GM21825 (cell line): Measurements from ENCODE around the gene WDR1.

Source experiments
- ATAC-seq: cut with Tn5 transposase; IDR thresholded peaks from one replicate; pipeline ENCODE4 v1.9.1; 2021; ENCODE audit warnings: mild to moderate bottlenecking, moderate library complexity; ENCODE audit not compliant: unreplicated experiment

WDR1 gene

DNA sequence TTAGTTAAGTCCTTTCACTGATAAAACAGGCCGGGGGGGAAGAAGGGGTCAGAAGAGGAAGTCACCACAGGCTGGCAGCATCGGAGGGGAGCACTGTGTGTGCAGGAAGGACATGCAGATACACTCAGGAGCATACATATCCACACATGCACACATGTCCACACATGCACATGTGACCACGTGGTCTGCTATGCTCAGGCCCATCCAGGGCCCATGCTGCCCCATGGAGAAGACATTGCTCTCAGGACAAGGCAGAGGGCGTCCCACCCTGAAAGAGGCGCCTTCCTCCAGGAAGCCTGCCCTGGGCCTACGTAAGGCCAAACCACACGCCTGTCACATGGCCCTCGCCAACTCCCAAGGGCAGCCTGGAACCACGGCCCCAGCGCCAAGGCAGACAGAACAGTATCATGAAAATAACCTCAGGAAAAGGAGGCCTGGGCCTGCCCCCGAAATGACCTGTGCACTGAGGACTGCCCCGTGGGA, 15.8 kb downstream of the WDR1 start:
- ATAC-seq, result no peak

DNA sequence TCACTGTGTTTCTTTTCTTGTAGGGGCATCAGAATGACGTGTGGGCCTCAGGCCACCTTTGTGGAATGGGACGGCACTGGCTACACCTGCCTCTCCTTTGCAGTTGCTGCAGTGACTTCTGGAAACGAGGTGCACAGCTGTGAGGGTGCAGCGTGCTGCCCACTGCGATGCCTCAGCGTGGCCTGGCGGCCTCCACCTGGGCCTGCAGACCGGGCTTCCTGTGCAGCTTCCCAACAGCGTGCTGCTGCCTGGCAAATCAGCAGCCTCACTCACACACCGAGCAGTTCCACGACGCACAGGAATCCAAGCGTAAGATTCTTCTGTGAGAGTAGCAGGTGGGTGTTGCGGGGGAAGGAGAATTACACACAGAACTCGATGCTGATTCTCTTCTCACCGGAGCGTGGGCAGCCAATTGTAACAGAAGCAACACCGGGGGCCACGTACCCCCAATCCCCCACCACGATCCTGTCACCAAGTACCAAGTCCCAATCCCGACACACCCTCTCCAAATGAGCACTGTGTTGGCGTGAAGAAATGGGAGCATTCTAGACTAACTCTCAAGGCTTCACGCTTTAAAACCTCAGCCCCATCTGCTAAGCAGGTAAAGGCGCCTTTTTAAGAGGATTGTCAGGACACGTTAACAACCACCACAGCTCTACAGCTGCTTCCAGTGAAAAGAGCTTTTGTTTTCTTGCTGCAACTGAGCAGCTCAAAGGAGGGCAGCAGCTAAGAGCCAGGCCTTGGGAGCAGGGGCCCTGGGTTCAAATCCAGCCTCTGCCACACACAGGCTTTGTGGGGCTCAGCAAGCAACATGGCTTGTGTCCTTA, 16.9 kb downstream of the WDR1 start:
- ATAC-seq, result no peak

DNA sequence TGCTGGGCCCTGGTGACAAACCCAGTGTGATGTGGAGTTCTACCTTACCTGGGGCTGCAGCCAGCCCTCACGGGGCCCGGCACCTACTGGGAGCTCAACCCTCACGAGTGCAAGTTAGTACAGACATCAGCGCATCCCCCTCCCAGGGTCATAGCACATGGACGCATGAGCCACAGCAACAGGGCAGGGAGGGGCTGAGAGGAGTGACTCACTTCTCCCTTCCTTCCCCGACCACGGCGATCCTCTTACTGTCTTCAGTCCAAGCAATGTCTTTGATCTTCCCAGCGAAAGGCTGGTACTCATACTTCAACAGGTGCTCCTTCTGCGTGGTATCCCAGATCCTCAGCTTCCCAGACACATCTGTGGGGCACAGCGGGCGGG, 17.8 kb downstream of the WDR1 start:
- no peak for ATAC-seq

GRCh38 chr4:10097906-10098779, 18.5 kb downstream of the WDR1 start:
- ATAC-seq, result no peak

- no peak for ATAC-seq
Observed at GRCh38 chr4:10096978-10097335, 19.6 kb downstream of the WDR1 start.

DNA sequence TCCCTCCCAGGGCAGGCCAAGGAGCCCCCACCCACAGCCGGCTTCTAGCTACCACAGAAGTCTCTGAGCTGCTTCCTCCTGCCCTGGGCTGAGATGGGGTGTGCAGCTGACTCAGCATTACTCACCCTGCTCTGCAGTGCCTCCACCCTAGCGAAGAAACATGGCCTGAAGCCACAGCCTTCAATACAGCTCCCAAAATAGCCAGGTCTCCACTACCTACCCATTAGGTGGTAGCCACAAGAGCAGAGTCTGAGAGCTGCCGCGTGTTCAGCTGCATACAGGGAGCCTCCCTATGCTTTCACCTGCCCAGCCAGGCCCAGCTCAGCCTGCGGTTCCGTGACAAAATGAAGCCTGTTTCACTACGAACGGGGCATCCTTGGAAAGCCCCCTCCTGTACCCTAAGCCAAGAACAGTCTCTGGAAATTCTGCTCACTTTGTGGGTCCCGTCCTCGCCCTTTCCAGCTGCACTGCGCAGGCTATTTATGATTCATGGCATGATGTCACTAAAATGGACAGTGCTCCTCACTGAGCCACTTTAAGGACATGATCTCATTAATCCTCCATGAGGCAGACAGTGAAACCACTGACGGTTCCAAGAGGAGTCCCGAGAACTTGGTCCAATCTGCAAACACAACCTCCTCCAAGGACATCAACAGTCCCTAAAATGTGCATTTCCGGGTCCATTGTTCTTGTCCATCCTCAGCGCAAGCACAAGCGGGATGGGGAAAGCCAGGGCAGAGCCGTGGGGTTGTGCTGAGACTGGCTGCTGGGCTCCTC, 20.2 kb downstream of the WDR1 start:
- peak; percentile 73 for ATAC-seq

DNA sequence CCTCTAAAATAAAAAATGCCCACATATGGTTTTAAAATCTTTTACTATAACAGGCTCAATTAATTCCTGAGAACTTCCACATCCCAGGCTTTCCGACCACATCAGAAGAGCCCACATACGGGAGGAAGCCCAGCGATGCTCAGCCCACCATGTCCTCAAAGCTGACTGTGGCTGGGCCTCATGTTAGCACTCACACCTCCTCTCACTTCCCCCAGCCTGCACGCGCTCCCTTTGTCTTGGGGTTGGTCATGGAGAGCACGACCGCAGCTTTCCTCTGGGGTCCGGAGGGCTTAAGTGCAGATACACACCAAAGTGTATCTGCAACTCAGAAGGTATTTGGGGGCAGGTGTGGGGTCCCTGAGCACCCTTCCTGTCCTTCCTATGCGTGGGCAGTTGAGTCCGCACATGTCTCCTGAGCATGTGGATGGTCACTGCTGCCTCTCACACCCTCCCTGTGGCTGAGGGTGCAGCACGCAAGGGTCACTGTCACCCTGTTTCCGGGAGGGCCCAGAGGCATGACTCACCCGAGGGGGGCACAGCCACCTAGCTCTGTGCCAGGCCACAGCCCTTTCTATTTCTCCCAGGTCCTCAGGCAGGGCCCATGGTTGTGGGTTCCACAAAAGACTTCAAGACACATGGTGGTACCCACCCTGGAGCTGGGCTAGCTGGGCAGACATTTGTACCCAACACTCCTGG, 21.2 kb downstream of the WDR1 start:
- no peak for ATAC-seq

DNA sequence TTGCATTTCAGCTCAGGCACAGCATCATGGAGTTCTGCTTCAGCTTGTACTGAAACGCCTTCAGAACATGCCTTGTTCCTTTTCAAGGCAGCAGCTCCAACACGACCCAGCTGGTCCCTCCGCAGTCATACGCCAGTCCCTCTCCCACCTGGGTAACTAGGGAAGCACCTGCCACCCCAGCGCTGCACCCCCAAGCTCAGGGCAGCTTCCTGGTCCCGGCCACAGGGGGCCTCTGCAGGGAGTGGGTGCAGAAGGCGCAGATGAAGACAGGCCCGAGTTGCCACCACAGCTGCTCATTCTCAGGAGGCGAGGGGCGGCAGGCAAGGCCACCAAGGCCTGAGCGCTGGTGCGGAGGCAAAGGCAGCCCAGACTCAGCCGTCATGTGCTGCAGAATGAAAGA, 21.8 kb downstream of the WDR1 start:
- no peak for ATAC-seq

DNA sequence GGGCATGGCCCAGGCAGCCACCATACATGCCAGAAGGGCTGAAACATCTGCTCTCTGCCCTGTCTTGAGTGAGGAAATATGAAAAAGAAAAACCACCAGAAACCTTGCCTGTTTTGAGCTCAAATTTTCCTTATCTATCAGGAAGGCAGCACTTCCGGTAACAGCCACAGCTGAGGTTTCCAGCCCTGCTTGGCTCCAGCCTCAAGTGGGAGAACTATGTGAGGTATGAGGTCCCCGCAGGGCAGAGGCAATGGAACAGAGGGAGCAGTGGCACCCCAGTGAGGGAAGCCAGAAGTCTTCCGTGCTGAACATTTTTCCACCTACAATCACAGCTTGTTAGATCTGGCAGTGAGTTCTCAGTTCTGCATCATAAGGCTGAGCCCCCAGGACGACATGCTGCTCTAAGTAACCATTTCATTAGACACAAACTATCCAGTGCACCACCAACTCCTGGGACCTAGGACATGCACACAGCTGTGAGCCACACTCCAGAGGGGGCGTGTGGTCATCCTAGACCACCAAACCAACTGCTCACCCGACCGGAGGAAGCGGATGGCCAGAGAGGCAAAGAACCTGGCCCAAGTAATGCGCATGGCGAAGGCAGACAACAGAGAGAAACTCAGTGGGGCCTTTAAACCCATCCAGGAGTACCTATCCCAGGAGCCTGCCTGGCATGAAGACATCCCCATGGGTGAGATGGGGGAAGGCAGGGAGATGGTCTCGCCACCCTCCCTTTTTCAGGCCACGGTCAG, 22.6 kb downstream of the WDR1 start:
- ATAC-seq, result no peak

- no peak for ATAC-seq
Observed at GRCh38 chr4:10093271-10093621, 23.4 kb downstream of the WDR1 start.

DNA sequence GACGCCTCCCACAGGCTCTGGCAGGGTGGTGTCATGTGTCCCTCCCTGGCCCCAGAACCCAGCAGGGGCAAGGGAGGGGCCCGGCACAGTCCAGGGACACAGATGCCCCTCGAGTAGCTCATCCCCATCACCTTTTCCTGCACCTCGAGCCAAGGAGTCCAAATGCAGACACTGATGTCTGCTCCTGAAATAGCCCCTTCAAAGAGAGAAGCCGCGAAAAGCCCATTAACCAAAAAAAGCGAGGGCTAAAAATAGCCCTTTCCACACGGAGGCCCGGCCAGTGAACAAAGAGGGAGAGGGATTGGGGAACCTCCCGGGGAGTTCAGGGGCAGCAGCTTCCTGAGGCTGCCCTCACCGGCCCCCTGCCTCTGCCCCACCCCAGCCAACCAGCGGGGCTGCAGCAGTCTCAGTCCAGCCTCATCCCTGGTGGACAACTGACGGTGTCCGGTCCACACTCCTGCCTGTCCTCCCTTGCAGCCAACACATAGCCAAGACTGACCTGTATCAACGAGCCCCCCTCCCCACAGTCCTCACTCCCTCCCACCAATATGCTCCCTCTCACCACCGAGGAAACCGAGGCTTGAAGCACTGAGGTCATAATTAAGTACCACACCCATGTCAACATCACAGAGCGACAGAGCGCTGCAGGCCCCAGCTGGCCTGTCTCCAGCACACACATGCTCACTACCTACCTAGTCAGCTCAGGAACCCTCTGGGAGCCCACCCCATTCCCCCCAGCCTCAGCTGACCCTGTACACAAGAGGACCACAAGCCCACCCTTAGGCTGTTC, 23.9 kb downstream of the WDR1 start:
- ATAC-seq, result no peak

DNA sequence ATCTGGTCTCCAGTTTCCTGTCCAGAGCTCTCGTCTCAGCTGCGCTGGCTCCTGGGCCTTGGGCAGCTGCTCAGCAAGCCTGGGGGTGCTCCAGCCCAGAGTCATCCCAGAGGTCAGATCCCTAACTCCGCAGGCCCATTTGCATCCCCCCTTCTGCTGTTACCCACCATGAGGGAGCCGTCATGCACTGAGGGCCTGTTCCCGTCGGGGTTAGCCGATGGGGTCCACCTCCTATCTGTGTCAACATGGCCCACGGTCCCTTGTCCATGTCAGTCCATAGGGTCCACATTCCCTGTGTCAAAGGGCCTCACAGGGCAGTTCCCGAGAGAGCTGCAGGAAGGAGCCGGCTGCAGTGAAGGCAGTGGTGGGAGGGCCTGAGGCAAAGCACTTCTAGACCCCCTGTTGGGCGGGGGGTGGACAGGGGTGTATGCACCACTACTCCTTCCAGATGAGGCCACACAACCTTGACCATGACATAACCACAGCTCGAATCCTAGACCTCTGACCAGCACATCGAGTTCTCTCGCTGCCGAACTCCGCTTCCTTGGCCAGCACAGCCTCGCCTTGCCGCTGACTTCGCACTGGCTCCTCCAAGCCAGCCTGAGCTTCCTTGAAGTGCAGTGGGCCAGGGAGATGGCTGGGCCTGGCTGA, 24.9 kb downstream of the WDR1 start:
- no peak for ATAC-seq

DNA sequence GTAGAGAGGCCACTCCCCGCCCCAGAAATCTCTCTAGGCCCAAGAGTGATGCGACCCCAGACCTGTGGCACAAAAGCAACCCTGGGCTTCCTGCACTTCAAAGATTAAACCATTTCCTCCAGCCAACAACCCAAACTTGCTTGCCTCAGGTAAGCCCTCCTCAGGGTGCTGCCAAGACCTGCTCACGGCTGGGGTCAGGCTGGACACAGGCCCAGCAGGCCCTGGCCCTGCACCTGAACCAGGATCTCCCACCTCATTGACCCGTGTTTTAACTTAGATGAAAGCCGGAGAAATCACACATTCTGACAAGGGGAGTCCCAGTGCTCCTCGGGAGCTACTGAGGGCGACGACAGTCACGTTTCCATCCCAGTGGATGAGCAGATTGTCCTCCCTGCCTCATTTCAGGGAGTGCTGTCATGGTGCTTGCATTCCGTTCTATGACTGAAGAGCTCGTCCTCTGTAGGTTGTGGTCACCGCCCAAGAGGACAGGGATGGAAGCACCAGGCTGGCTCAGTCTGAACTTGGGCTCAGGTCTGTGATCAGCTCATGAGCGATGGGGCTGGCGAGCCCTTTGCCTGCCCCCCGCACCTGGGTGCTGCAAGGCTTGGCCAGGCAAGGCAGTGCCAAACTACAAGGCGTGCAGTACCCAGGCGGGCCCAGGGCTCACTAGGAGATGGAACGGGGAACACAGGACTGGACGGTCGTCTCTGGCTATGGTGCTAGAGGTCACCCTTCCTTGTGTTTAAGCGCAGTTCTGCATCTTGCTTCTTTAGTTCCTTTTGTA, 25.9 kb downstream of the WDR1 start:
- no peak for ATAC-seq

DNA sequence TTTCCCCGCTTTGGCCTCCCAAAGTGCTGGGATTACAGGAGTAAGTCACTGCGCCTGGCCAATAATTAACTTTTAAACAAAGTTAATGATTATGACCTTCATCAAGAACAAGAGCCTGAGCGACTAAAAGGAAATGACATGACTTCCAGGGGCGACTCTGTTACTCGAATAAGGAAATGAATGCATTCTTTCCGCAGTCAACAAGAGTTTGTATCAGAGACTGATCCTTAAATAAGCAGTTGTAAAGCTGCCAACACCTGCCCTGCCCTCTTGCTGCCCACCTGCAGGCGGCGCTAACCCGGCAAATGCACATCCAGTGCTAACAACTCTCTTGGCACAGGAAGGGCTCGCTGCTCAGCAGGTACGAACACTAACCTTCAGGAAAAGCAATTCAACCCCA, 27.3 kb downstream of the WDR1 start:
- ATAC-seq, result no peak

DNA sequence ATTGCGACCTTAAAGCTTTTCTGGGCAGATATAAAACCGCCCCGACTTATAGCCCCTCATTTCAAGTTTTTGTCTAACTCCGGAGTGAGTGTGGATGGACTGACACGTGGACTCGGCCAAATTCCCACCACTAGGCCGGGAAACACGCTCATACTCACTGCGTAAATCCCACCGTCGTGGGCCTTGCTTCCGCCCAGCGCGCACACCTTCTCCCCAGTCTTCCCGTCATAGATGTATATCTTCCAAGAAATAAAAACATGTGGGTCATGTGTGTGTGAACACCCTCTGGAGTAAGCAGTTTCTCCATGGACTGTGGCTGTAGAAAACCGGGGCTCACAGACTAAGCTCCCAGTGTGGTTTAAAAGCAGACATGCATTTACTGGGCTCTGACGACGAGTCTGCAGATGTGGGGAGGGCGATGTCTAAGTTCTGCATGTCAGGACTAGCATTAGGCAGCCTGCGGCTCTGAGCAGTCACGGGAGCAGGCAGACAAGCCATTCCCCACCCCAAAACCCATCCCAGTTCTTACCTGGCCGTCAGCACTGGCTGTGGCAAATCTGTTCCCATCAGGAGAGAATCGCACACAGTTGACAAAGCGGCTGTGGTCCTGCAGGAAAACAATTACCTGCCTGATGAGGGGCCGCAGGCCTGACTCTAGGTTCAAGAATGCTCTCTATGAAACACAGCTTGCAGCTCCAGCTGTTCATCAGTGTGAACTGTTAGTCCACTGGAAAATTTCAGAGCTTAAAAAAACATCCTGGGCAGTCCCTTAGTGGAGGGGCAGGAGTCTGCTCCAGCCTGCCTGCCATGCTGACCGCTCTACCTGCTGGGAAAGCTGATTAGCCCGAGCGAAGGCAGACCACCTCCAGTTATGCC, 28.2 kb downstream of the WDR1 start:
- no peak for ATAC-seq

DNA sequence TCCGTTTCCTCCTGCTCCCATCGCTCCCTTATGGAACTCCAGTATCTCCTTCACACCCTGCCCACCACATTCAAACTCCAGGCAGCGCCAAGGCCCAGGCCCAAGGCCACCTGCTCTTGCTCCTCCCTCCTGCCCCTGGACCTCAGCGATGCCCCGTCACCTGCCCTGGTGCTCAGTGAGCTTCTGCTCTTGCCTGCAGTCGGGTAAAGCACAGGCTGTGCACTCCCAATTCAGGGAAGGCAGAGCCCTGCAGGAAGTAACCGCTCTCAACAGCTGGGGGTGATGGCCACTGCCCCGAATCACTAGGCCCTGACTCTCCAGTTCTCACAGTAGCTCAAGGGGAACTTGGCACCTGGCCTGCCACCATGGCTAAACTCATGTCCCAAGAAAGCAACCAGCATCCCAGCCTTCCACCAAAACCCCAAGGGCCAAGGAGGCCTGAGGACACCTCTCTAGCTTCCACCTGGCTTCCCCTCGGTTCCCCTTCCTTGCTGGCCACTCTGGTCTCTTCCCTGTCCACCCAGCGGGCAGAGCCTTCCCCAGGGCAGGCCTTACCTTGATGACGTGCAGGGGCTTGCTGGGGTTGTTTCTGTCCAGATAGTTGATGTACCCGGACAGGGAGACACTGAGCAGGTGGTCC, 29.3 kb downstream of the WDR1 start:
- no peak for ATAC-seq
